Transverse colon (tissue), 4 donors: ENCODE data around the gene GTF2IRD1. TPM values are rescaled to one million over a fixed set of nuclear protein-coding genes. Genes with fewer than 3 reads are reported as not detected.

Experiments
- DNase-seq: peaks from one replicate; pipeline ENCODE4 v3.0.0-alpha.2; 2019
- H3K27ac ChIP-seq, 4 donors: fragments of 200-600 bp; sonication (generic); 2 replicates each; pipeline ENCODE4 v1.5.1; 2016 to 2018; ENCODE audit warnings: inconsistent platforms in 4 of 4
- H3K27me3 ChIP-seq: fragments of 200-600 bp; sonication (generic); 2 replicates; pipeline ENCODE4 v1.5.1; 2017; ENCODE audit warnings: inconsistent platforms
- H3K36me3 ChIP-seq, 4 donors: fragments of 200-600 bp; sonication (generic); 2 replicates each; pipeline ENCODE4 v1.5.1; 2017 to 2019; ENCODE audit warnings: inconsistent platforms in 4 of 4
- H3K4me1 ChIP-seq, 4 donors: fragments of 200-600 bp; sonication (generic); 2 replicates each; pipeline ENCODE4 v1.5.1; 2017 to 2020; ENCODE audit warnings: inconsistent platforms in 4 of 4
- H3K4me3 ChIP-seq, 4 donors: fragments of 200-600 bp; sonication (generic); 1 replicate in 1 of 4; 2 replicates in 3 of 4; pipeline versions ENCODE4 v1.5.1 to v1.6.1; 2017 to 2019; ENCODE audit warnings: inconsistent platforms in 4 of 4
- H3K9me3 ChIP-seq, 2 donors: fragments of 200-600 bp; sonication (generic); 2 replicates each; pipeline ENCODE4 v1.5.1; 2017 to 2019; ENCODE audit warnings: inconsistent platforms in 2 of 2
- EP300 ChIP-seq: sonication (generic); formaldehyde crosslinking; IDR thresholded peaks from one replicate; pipeline ENCODE4 v1.6.1; 2017; ENCODE audit warnings: antibody characterized with exemption, low read depth
- POLR2A ChIP-seq: fragments of 450-650 bp; IDR thresholded peaks from one replicate; pipeline ENCODE4 v1.6.1; 2016; ENCODE audit warnings: antibody characterized with exemption, mild to moderate bottlenecking, moderate library complexity
- POLR2AphosphoS5 ChIP-seq, 3 donors: sonication (generic); formaldehyde crosslinking; IDR thresholded peaks; one replicate each; pipeline ENCODE4 v1.6.1; 2016; ENCODE audit warnings: antibody characterized with exemption in 3 of 3
- WGBS, 2 donors: methylation state at CpG; one replicate each; pipeline ENCODE4 v1.1.5; 2018; ENCODE audit warnings: low coverage in 1 of 2; 5-methylcytosine and 5-hydroxymethylcytosine counted together
- in situ Hi-C, 4 donors: fragments of 200-750 bp; cut with MboI; loops; one replicate each; pipeline versions ENCODE4 v1.15.0 to v1.15.1; 2017; ENCODE audit warnings: low sequenced_read_pairs in 3 of 4, low pct_ligation_motif_present in 1 of 4, low pct_unique_long_range_greater_than_20kb in 1 of 4
- intact Hi-C: fragments of 100-400 bp; cut with DNase I; formaldehyde crosslinking; loops from one replicate; pipeline ENCODE4 v1.15.1; 2023; ENCODE audit warnings: low total_unique reads
- total RNA-seq, 4 donors: library from RNA; depleted of rRNA; stranded (reverse); fragments of >200 nt; gene quantifications; one replicate each; pipeline ENCODE4 v1.1.0, GENCODE V29; 2016
- TF ChIP-seq, protein P1 (sequence below), 5 experiments: fragments of 200-600 bp in 3 of 5; fragments of 450-650 bp in 2 of 5; sonication (generic) in 3 of 5; IDR thresholded peaks; 1 replicate in 2 of 5; 2 replicates in 3 of 5; pipeline ENCODE4 v1.5.1; 2016 to 2017; ENCODE audit warnings: antibody characterized with exemption in 5 of 5, inconsistent platforms in 3 of 5, mild to moderate bottlenecking in 2 of 5, moderate library complexity in 1 of 5

GTF2IRD1 gene
- total RNA-seq, 4 donors from 2014 or later = 4.6 to 22.4 (median 14.7) TPM

GRCh38 chr7:74522281-74522905 is 68.7 kb downstream of the GTF2IRD1 start:
- no peak for DNase-seq
- H3K36me3 ChIP-seq = peaks cover 0 to 15% (median 3%) of the 10 kb centered on the region in 4 donors
- H3K4me1 ChIP-seq = peaks cover 6 to 18% (median 14%) of the 10 kb centered on the region in 4 donors
- H3K9me3 ChIP-seq = peaks cover 0 to 8% of the 10 kb centered on the region in 2 donors
- in situ Hi-C loops = no loop called here
- H3K27ac ChIP-seq = no peak overlapping the region
- H3K4me3 ChIP-seq = no peak overlapping the region
- H3K27me3 ChIP-seq = no peaks in the 10 kb centered on the region
- intact Hi-C loops = no loop called here
- TF ChIP-seq POLR2AphosphoS5 (IDR thresholded peaks at IDR 0.05) = no peak
- TF ChIP-seq, protein P1, sequence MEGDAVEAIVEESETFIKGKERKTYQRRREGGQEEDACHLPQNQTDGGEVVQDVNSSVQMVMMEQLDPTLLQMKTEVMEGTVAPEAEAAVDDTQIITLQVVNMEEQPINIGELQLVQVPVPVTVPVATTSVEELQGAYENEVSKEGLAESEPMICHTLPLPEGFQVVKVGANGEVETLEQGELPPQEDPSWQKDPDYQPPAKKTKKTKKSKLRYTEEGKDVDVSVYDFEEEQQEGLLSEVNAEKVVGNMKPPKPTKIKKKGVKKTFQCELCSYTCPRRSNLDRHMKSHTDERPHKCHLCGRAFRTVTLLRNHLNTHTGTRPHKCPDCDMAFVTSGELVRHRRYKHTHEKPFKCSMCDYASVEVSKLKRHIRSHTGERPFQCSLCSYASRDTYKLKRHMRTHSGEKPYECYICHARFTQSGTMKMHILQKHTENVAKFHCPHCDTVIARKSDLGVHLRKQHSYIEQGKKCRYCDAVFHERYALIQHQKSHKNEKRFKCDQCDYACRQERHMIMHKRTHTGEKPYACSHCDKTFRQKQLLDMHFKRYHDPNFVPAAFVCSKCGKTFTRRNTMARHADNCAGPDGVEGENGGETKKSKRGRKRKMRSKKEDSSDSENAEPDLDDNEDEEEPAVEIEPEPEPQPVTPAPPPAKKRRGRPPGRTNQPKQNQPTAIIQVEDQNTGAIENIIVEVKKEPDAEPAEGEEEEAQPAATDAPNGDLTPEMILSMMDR (IDR thresholded peaks at IDR 0.05) = no peak
- TF ChIP-seq EP300 = no peak
- TF ChIP-seq POLR2A = no peak
- WGBS, 2 donors = 94% methylated on average over 1 of the region's 1 CpG; no CpG with 5 or more reads in 1 of the 2 donors

- DNase-seq = no peak
- WGBS, 2 donors = 93 to 95% methylated on average over 2 to 4 of the region's 4 CpGs
- intact Hi-C loops = no loop called here
- peaks cover 6 to 19% (median 17%) of the 10 kb centered on the region in 4 donors for H3K4me1 ChIP-seq
- in situ Hi-C loops = no loop called here
- peaks cover 0 to 8% of the 10 kb centered on the region in 2 donors for H3K9me3 ChIP-seq
- H3K27me3 ChIP-seq = no peaks in the 10 kb centered on the region
- no peak overlapping the region for H3K27ac ChIP-seq
- TF ChIP-seq, protein P1 (IDR thresholded peaks at IDR 0.05) = no peak
- TF ChIP-seq POLR2A (no peak), EP300 (no peak), POLR2AphosphoS5 (IDR thresholded peaks at IDR 0.05) (no peak)
- H3K4me3 ChIP-seq = no peak overlapping the region
- H3K36me3 ChIP-seq = peaks cover 0 to 13% (median 3%) of the 10 kb centered on the region in 4 donors
These were observed 69.3 kb downstream of the GTF2IRD1 start for GRCh38 chr7:74523015-74523414.

GRCh38 chr7:74525140-74525539 is 71.4 kb downstream of the GTF2IRD1 start:
- no peak for DNase-seq
- in situ Hi-C loops (no loop called here), intact Hi-C loops (no loop called here)
- WGBS, 2 donors = 90% methylated on average over 6 of the region's 6 CpGs; no CpG with 5 or more reads in 1 of the 2 donors
- Histone ChIP-seq H3K27me3 (no peaks in the 10 kb centered on the region), H3K4me3 (no peak overlapping the region), H3K36me3 (peaks cover 0 to 8% (median 0%) of the 10 kb centered on the region in 4 donors), H3K27ac (peak overlapping the region in 2 of 4 donors; percentile 28 to 87), H3K9me3 (peaks cover 0 to 8% of the 10 kb centered on the region in 2 donors), H3K4me1 (peaks cover 6 to 22% (median 17%) of the 10 kb centered on the region in 4 donors)
- TF ChIP-seq EP300 = no peak
- TF ChIP-seq POLR2AphosphoS5 (IDR thresholded peaks at IDR 0.05) = no peak

GRCh38 chr7:74525881-74526280 is 72.2 kb downstream of the GTF2IRD1 start:
- Histone ChIP-seq H3K27me3 (no peaks in the 10 kb centered on the region), H3K4me1 (peaks cover 6 to 22% (median 17%) of the 10 kb centered on the region in 4 donors), H3K36me3 (peaks cover 0 to 8% (median 0%) of the 10 kb centered on the region in 4 donors), H3K27ac (peak overlapping the region; percentile 73 to 87 (median 82)), H3K9me3 (peaks cover 0 to 8% of the 10 kb centered on the region in 2 donors), H3K4me3 (no peak overlapping the region)
- DNase-seq = peak; percentile 91
- intact Hi-C loops = no loop called here
- TF ChIP-seq EP300 (no peak), POLR2A (peak; percentile 21), POLR2AphosphoS5 (IDR thresholded peaks at IDR 0.05) (peak; percentile 61 to 65 (median 62))
- TF ChIP-seq, protein P1 (IDR thresholded peaks at IDR 0.05) = no peak
- in situ Hi-C loops = no loop called here
- 50 to 58% methylated on average over 2 to 7 of the region's 7 CpGs for WGBS, 2 donors
